HG03045 (cell line): ENCODE measurements around the gene SSB.
A peak's percentile ranks its signal among the peaks of the same experiment; 100 is the strongest.
"Not testable (repeated sequence)": the region's sequence is repeated elsewhere in the genome, so short reads cannot be mapped to it uniquely, and the experiment has no call there.

Experiments
- ATAC-seq: cut with Tn5 transposase; IDR thresholded peaks from one replicate; pipeline ENCODE4 v1.9.1; 2021; ENCODE audit warnings: mild to moderate bottlenecking, moderate library complexity; ENCODE audit not compliant: unreplicated experiment

SSB gene

GRCh38 chr2:169798718-169799592 is at the start of gene SSB:
TSS of gene SSB (plus strand) at chr2:169798871. CDS start at chr2:169800961, 2,090 bp downstream.
- ATAC-seq: peak; percentile 99

DNA sequence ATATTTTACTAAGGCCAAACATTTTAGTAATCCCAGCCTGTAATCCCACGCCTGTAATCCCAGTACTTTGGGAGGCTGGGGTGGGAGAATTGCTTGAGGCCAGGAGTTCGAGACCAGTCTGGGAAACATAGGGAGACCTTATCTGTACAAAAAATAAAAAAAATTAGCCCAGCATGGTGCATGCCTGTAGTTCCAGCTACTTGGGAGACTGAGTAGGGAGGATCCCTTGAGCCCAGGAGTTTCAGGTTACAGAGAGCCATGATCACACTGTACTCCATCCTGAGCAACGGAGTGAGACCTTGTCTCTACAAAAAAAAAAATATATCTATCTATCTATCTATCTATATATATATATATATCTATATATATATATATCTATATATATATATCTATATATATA is 45.9 kb upstream of the SSB start:
- no peak for ATAC-seq

DNA sequence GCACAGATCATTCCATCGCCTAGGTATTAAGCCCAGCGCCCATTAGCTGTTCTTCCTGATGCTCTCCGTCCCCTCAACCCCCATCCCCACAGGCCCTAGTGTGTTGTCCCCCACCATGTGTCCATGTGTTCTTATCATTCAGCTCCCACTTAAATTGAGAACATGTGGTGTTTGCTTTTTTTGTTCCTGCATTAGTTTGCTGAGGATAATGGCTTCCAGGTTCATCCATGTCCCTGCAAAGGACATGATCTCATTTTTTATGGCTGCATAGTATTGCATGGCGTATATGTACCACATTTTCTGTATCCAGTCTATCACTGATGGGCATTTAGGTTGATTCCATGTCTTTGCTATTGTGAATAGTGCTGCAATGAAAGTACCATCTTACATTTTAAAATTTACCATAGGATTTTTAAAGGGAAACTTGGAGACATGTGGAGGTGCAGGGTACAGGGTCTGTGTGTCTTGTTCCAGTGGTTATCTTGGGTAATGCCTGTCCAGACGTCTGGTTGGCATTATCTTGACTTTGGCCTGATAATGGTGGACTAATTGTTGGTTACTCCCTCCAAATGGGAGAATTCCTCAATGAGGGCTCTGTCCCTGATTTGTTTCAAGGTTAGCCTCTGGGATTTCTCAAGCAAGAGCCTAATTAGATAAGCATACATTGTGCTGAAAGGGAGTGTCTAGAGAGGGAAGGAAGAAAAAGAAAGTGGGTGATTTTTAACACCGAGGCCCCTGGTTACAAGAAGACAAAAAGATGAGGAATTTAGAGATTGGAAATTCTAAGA is 43.4 kb upstream of the SSB start:
- no peak for ATAC-seq

- no peak for ATAC-seq
These were observed 42.3 kb upstream of the SSB start for GRCh38 chr2:169756342-169756741.

DNA sequence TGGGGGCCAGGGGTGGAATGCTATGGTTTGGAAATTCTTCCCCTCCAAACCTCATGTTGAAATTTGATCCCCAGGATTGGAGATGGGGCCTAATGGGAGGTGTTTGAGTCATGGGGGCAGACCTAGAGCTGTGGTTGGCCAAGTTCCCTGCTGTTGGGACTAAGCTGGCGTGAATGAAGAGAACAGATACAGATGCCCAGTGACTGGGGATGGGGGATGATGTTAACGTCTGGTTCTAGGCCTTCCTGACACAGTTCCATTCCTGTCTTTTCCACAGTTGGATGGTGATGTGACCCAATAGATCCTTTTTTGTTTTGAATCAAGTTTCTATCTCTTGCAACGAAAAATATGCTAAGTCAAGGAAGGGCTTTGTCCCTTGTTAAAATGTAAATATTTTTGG is 41.3 kb upstream of the SSB start:
- ATAC-seq: no peak

DNA sequence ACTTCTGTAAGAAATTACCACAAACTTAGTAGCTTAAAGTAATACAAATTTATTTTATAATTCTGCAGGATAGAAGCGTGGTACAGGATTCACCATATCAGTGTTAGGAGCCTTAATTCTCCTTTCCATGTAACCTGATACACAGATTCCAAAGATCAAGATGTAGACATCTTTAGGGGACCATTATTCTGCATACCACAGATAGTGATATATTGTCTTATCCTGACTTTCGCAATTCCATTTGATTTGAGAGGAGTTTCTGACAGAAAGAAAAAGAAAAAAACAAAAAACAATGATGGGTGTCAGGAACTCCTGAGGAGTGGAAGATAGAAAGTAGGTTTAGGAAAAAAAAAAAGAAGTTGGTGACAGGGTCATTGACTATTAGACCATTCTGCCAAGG is 40.9 kb upstream of the SSB start:
- no peak for ATAC-seq

DNA sequence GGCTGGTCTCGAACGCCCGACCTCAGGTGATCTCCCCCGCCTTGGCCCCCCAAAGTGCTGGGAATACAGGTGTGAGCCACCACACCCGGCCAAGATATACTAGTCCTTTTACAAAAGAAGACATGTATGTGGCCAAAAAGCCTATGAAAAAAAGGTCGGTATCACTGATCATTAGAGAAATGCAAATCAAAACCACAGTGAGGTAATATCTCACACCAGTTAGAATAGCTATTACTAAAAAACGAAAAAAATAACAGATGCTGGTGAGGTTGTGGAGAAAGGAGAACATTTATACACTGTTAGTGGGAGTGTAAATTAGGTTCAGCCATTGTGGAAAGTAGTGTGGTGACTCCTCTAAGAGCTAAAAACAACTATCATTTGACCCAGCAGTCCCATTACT is 38.7 kb upstream of the SSB start:
- ATAC-seq: no peak

DNA sequence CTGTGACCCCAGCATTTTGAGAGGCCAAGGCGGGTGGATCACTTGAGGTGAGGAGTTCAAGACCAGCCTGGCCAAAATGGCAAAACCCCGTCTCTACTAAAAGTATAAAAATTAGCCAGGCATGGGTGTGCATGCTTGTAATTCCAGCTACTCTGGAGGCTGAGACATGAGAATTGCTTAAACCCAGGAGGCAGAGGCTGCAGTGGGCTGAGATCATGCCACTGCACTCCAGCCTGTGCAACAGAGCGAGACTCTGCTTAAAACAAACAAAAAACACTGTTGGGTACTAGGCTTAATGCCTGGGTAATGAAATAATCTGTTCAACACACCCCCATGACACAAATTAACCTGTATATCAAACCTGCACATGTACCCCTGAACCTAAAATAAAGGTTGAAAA is 37.9 kb upstream of the SSB start:
- not testable (repeated sequence) for ATAC-seq

DNA sequence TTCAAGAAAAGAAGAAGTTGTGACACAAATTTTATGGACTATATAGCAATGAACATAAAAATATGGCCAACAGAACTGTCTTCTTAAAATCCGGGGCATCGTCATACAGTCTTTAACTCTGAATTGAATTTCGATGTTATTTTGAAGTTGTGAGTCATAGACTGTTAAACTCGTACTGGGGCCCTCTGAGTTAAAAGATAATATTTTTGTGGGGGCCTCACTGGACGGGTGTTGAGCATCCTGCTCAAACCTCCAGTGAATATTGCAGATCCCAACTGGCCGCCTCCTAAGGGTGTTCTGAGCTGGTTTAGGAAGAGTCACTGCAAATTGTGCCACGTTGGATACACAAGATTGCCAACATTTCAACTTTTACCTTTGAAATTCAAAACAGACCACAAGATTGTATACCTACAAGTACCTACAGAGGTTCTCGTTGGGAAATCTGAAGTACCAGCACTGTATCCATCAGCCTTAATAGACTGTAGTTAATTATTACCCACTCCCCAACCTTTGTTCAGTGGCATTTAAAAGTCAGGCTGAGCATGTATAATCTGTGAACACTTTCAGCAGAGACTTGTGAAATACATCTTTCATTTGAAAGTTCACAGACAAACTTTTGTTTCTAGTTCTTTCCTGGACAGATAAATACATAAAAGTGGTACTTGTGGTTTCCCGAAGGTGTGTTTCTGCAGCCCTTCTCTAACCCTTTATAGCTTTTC is 37.3 kb upstream of the SSB start:
- no peak for ATAC-seq

GRCh38 chr2:169761970-169762292 is 36.7 kb upstream of the SSB start:
- no peak for ATAC-seq

DNA sequence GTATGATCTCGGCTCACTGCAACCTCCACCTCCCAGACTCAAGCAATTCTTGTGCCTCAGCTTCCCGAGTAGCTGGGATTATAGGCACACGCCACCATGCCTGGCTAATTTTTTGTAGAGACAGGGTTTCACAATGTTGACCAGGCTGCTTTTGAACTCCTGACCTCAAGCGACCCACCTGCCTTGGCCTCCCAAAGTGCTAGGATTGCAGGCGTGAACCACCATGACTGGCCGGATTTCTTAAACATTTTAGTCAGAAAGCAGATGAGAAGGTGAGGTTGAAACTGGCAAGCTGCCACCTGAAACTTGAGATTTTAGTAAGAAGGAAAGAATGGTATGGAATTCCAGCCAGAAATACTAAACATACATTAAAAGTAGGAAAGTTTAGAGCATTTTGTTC is 33.1 kb upstream of the SSB start:
- ATAC-seq: no peak

DNA sequence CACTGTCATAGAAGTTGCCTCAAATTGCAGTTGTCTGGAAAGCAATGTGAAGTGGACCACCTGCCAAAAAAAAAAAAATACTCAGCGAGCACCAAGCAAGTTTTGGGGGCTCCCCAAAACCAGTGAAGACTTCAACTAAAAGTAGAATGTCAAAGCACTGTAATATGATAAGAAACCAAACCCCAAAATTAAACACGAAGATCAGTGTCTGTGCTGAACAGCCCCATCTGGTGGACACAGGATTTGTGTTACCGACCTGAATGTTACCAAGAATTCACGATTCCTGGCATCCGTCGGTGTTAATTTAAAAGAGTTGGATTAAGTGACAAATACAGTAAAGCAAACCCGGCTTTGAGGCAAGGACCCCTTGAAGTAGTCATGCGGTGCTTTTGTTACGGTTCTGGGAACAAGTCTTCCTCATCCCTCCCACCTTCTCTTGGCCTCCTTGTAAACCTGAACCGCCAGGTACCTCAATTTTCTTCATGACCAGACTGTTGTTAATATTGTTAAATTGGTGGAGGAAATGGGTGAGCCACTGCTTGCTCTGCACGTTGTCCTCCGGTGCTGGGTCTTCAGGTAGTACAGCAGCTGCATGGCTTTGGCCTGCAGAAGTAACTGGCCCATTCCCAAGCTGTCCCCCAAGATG is 31.3 kb upstream of the SSB start:
- no peak for ATAC-seq

DNA sequence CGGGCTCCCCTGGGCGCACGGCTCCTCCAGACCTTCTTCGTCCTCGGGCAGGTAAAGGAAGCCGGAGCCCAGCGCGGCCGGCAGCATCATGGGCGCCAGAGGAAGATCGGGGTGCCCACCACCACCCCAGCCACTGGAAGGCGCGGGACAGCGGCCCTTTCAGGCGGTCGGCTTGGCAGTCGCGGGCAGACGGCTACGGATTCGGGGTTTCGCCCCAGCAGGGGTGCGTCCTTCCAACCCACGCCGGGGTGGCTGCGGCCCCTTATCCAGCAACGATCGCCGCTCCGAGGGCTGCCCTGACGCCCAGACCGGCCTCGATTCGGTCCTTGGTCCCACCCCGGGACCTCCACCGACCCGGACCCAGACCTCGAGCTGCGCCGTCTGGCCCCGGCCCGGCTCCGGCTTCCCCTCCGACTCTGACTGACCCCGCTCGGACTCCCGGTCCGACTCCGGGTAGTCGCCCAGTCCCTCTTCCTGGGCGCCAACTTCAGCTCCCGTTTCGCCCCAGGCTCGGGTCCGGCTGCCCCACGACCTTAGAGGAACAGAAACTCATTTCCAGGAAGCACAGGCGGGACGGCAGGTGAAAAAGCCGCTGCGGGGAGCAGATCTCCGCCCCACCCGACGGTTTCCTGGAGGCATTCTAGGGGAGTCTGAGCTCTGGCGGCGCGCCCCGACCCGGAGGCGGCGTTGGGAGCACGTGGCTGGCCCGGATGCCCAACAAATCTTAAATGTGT is 30.2 kb upstream of the SSB start:
- ATAC-seq: peak; percentile 48

GRCh38 chr2:169771021-169771420 is 27.6 kb upstream of the SSB start:
- no peak for ATAC-seq

DNA sequence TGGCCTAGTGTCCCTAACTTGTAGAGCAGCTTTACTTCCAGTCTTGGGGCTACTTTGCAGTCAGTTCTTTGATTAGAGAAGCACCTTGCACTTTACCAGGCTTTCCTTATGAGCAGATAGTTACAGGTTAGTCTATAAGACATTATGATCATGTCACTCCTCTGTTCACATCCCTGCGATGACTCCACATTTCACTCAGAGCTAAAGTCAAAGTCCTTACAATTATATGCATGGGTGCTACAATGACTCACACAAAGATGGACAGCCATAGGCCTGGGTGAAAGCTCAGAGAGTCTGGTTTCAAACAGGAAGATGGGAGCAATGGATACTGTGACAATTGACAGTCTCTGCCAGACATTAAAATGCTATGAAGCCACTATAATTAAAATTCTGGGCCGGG is 27.1 kb upstream of the SSB start:
- no peak for ATAC-seq

- no peak for ATAC-seq
These were observed 26.0 kb upstream of the SSB start for GRCh38 chr2:169772651-169773050.

- ATAC-seq: no peak
These were observed 23.3 kb upstream of the SSB start for GRCh38 chr2:169775354-169775753.

GRCh38 chr2:169775765-169776164 is 22.9 kb upstream of the SSB start:
- no peak for ATAC-seq

DNA sequence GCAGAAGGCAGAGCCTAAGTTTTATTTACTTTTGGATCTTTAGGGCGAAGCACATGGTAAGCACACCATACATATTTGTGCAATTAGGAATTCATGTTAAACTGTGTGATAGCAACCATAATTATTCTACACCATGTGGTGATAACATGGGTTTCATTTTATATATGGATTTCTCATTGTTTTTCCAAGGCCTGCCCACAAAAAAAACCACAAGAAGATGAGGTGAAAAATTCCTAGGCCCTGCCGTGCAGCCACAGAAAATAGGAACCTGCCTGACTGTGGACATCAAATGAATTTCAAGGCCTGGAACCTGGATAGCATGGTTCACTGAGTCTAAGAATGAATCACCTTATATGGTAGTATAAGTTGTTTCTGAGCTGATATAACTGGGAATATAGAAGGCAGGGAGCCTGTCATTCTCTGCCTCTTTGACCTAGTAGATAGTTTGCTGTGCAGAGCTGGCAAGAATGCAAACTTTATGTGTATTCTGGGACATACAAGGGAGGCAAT is 22.4 kb upstream of the SSB start:
- ATAC-seq: no peak

- no peak for ATAC-seq
These were observed 20.2 kb upstream of the SSB start for GRCh38 chr2:169778446-169778845.
